NCI-H1048 (cell line): ENCODE data around the gene RXRG.

Experiments used
- DNase-seq: peaks from one replicate; lab custom pipeline; 2025; lab: John Stamatoyannopoulos, UW

RXRG gene

DNA sequence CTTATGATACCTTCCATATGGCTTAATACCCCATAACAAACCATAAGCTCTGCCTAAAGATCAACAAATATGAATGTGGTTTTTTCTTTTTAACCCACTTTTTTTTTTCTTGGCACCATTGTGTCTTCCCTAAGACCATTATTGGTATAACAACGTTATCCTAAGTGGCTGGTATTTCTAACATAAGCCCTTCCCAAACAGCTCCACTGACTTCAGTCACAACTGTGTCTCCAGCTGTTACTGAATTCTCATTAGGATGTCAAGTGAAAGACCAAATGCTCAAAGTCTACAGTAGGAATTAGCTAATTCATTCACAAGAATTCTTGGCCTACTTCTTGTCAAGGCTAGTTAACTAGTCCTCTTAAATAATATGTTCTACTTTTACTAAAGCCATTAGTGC, 4.2 kb upstream of the RXRG start:
- DNase-seq, result no peak

DNA sequence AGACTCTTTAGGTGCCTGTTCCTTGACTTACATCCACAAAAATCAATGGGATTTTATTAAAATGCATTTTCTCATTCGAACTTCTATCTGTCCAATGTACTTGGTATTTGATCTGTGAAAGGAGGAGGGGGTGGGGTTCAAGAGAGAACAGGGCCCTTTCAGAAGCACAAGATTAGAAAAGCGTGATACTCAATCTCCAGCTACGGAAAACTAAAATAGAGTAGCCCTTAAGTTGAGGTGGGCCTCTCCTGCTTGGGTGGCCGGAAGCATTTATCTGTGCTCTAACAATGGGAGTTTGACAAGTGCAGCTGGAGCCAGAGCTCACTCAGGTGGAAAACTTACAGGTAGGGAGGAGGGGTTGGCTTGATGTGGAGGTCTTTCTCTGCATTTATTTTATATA, 462 bp upstream of the RXRG start:
- DNase-seq, result no peak

DNA sequence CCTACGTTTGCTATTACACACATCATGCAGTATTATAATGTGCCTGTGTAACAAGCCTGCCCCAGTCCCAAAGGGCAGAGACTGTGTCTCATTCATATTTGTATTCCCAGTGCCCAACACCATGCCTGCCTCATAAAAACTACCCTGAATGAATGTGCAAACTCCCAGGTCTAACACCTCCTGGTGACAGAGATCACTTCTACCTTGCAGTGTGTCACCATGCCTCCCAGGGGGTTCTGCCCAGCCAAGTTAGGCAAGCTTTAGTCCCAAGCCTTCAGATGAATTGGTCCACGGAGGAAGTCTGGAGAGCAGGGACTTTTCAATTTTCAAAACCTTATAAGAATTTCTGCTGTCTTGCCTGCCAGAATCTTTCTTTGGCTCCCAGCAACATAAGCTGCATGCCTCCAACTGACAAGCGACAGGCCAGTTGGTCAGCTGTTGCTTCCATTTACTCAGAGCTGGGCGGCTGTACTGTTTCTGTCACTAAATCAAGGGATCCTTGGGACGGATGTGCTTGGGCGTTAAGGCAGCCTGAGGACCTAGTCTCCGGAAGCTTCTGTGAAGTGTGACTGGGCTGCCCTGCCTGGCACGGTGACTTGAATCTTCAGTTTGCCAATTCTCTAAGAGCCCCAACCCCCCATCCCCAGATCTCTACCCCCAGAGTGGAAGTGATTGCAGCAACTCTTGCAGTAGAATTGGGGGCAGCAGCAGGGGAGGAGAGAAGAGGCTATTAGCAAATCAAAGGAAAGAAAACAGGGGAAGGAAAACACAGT, 1.2 kb downstream of the RXRG start:
- DNase-seq, result no peak

DNA sequence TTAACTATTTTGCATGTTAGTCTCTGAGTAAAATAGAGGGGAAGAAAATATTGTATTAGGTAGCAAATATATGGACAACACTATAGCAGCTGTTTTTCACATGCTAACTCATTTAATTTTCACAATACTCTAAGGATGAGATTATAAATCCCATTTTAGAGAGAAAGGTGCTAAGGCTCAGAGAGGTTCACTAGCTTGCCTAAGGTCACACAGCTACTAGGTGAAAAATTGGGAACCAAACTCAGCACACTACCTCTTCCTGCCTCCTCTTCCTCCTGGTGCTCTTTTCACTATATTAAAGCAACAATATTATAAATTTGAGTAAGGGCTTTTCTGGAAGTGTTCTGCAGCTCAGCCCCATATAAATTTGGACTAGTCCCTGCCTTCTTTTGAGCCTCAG, 2.3 kb downstream of the RXRG start:
- DNase-seq, result no peak

DNA sequence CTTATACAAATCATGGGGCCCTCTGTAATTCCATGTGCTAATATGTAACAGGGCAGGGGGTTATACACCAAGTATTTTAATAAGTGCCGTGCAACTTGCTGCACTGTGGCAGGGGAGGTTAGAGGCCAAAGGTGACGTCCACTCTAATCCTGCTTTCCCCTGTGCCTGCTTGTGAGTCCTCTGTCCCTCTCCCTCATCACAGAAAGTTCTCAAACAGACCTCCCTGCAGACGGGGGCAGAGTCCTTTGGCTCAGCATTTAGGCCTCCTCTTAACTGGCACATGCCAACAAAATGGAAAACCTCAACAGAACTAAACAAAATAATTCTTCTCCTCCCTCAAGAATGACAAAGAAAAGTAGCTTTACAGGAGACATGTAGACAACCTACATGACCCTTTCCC, 2.9 kb downstream of the RXRG start:
- DNase-seq, result no peak

DNA sequence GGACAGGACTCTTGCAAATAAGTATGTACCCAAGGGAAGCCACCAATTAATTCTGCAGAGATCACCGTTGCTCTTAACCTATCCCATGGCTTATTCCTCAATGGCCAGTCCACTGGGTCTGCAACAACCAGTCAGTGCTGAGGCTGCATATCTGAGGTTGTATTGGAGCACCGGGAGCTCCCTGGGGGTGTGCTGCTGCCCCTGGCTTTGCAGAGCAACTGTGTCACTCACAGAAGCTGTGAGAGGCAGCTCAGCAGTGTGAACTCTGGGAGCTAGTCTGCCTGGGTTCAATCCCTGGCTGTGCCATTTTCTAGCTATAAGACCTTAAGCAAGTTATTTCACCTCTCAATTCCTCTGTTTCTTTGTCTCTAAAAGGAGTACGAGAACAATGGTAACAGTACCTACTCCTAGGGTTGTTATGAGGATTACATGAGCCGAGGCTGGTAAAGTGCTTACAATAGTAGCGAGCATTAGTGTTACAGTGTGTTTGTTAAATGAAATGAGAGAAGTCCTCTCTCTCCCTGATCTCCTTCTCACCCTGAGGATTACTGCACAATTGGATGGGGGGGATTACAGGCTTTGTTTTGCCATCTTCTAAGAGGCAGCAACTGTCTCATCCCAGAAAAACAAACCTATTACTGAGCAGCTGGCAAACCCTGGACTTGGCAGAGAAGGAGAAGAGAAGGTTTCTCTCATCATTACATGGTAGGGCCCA, 3.6 kb downstream of the RXRG start:
- no peak for DNase-seq

DNA sequence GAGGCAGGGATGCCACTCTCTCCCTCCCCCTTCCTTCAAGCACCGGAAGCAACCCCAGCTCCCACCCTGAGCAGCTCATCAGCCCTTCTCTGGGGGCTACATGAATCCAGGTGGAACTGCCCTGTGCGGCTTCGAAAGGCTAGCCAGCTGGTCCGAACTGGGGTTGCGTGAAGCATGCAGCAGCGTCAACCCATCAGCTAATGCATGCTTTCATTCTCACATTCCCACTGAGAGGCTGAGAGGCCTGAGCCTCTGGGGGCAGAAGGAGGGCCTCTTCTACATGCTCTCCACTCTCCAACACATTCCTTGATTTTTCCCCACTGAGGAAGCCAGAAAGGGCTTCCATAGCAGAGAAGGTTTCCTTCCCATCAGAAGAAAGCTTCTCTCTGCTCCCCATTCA, 5.6 kb downstream of the RXRG start:
- no peak for DNase-seq

DNA sequence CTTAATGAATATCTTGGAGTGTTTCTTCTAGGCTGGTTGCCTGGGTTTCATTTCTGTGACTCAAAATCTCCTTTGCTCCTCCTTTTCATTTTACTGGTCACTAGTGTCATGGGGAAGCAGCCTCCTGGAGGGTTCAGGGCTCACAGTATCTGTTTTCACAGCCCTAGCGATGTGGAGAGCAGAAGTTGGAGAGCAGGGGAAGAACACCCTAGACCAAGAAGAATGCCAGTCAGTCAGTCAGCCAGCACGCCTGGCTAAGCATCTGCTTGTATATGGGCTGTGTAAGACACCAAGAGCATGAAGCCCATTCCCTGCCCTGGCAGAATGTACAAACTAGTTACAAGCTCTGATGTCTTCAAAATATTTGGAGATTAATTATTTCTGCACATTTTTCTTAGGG, 7.9 kb downstream of the RXRG start:
- no peak for DNase-seq

DNA sequence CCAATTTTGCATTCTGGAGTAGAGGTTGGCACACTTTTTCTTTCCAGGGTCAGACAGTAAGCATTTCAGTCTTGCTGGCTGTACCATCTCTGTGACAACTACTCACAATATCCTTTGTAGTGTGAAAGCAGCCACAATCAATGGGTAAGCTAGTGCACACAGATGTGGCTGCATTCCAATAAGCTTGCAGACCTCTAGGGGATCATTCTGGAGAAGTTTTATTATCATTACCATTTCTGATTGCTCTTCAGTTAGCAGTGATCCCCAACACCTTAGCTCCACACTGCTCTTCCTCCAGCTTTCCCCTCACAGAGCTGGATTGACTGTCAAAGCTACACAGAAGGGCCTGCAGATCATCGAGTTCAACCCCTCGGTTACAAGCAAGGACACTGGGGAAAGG, 9.1 kb downstream of the RXRG start:
- no peak for DNase-seq

DNA sequence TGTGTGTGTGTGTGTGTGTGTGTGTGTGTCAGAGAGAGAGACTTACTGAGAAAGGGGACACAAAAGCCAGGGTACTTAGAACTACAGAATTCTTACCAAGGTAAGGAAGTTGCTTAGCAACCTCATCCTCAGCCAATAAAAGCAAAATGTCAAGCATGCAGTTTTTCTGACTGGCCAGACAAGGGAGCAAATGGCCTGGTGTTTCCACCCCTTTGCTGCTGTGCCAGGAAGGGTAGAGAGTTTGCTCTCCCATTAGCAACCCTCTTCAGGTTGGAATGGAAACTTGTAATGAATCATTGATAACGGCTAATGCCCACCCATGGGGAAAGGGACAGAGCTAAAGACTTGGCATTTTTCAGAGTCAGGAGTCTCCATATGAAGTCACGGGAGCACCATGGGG, 10.6 kb downstream of the RXRG start:
- no peak for DNase-seq

DNA sequence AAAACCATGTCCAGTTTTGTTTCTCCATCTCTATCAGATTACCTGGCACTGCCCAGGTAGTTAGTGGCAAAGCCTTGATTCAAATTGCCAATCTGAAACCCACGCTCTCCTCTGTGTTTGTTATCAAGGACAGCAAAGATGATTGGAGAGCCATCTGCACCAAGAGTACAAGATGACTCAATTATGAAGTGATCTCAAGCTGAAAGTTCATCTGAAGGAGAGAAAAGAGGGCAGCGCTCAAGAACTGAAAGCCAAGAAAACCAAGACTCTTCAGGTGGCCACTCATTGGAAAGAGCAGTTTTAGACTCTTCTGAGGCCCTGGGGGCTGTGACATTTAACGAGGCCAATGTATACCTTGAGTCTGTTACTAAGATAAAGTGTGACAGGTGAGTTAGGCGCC, 13.8 kb downstream of the RXRG start:
- no peak for DNase-seq

DNA sequence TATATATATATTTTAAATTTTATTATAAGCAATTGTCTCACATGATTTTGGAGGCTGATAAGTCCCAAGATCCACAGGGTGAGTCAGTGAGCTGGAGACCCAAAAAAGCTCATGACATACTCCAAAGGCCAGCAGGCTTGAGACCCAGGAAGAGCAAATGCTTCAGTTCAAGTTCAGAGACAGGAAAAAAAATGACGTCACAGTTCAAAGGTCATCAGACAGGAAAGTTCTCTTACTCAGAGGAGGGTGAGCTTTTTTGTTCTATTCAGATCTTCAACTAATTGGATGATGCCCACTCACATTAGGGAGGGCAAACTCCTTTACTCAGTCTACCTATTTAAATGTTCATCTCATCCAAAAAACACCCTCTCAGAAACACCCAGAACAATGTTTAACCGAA, 18.2 kb downstream of the RXRG start:
- DNase-seq, result no peak

DNA sequence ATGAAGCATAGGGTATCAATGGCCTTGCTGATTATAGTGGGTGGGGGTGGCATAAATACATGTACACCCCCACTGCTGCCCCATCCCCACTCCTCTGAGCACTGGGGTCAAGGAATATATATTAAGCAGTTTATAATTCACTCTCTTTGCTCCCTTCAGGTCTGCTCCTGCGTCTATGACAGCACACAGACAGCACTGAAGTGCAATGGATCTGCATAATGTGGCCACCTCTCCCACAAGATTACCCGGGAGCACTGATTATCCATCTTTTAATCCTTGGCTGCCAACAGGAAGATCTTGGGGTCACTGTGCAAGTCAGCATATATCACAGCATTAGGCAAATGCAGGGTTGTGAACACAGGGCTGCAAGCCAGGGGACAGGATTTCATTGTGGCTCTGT, 19.3 kb downstream of the RXRG start:
- DNase-seq, result no peak

DNA sequence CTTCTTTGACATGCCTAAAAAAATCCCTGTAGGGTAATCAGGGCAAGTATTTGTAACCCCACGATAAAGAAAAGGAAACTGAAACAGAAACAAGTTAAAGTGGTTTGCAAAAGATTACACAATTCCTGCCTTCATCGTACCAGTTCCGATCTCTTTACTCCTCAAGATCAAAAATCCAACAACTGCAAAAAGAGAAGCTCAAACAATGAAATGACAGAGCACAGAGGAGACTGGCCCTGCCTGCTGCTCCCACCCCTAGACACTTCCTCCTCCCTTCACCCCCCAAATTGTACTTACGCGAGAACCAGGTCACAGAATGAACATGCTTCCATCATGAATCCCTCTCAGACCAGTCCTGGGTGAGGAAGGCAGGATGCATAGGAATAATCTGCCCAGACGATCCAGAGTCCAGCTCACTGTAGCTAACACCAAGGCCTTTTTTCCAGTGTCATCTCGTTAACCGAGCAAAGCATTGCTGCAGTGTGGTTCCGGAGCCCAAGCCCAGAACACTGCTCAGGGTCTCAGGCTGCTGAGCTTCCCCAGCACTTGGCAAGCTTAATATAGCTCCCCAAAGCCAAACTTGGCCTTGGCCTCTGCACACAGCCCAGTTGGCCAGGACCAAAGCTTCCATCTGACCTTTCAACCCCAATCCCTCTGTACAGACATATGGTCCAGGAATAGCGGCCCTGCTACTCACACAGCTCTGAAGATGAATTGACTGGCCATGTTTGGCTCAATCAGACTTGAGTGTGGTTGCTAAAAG, 20.3 kb downstream of the RXRG start:
- no peak for DNase-seq

DNA sequence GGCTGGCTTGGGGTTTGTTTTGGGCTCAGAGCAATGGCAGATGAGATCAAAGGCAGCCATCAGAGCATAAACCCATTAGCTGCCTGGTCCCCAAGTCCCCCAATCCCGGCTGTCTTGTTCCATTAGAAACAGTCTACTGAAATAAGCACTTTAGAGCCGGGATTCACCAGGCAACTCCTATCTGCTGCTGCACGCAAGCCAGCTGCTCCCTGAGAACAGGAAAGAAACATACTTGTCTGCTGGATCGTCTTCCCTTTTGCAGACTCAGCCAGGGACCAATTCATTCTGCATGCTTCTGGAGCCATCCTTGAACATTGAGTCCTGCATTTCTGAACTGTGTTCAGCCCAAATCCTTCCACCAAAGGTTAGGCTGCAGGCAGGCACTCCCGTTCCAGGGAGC, 21.8 kb downstream of the RXRG start:
- no peak for DNase-seq

DNA sequence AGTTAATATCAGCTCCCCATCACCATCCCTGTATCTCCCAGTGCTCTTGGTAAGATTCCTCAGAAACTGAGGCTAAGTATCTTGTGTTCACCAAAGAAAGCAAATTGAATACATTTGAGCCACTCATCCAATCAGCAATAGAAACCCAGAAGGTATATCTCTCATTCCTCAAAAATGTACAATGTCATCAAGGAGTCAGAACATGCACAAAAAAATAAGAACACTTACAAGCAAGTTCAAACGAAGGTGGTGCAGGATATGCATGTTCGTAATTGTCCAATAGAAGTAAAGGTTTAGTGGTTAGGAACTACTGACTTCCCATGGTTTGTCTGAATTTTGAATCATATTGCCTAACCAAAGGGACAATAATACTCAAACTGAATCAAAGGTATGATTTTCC, 24.3 kb downstream of the RXRG start:
- no peak for DNase-seq

DNA sequence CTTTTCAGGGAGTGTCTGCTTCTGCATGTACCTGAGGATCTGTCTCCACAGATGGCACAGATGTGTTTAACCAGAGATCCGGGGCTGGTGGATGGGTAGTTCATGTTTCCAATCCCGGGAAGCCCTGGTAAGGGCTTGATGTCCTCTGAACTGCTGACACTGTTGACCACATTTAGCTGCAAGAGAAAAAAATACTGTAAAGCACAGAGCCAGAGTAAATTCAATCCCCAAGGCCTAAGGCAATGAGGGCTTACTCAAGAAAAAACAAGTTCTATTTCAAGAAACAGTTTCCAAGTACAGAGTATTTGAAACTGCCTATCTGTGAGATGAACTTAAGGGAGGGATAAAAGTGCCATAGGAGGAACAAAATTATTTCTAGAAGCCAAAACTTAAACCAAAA, 25.1 kb downstream of the RXRG start:
- DNase-seq, result no peak

DNA sequence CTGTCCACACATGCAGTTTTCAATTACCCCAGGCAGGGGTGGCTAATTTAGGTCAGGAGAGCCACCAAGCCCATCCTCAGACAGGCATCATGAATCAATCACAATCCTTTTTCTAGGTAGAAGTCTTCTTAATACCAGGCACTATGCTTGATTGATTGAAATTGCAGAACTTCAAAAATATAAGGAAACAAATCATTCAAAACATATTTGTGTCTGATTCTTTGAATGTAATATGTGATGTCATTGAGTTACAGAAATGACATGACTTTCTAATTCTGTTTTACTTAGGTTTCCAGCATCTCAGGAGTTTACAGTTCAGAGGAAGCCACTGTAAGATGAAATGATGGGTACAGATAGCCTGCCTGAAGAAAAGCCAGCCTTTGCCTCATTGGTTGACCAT, 26.7 kb downstream of the RXRG start:
- DNase-seq, result no peak

DNA sequence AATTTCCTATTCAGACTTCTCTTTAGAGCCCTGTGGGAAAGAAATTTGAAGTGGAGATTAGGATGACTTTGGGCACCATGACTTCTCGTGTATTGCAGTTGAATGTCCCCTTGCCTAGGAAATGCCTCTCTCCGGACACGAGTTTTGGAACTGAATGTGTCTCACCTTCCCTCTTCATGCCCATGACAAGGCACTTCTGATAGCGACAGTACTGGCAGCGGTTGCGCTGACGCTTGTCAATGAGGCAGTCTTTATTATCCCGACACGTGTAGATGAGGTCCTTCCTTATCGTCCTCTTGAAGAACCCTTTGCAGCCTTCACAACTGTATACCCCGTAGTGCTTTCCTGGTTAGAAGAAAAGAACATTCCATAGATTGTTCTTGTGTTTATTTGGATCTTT, 28.1 kb downstream of the RXRG start:
- DNase-seq, result no peak

DNA sequence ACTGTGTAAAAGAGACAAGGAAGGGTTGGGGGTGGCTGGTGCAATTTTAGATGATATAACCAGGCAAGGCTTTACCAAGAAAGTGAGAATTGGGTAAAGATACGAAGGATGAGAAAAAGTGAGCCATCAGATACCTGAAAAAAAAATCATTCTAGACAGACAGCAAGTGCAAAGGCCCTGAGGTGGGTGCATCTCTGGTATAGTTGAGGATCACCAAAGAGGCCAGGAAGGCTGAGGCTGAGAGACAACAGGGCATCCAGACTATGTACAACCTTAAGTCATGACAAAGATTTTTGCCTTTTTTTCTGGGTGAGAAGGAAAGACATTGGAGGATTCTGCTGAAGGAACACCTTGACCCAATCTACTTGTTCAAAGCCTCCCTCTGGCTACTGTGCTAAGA, 29.9 kb downstream of the RXRG start:
- DNase-seq, result no peak

DNA sequence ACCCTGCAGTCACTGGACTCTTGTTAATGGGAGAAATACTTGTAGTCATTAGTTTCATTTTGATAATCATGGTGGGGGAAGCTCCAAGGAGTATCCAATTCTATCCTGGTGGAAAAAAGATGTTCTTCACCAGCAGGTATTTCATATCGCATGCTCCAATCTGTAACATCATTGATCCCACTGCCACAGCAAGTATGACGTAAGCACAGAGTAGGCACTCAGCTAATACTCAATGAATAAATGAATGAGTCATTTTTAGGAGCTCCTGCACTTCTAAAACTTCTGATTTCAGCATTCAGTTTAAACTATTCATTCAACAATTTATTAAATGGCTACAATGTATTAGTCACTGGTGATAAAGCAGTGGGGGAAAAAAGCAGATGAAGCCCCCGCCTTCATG, 30.3 kb downstream of the RXRG start:
- DNase-seq, result no peak

DNA sequence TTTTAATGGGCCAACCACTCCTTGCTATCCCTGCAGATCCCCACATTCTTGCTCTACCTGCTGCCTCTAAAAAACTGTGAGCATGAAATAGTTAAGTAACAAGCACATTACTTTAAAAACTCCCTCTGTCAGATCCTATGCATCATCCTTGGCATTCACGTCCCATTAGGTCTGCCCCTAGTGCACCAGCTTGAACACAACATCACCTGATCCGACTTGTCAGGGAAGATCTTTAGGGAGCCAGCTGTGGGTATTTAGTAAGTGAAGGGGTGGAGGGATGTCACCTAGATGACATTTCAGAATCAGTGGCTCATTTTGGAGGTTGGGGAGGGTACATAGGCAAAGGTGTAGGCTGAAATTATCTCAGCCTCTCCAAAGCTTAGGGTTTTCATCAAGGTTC, 33.5 kb downstream of the RXRG start:
- DNase-seq, result no peak

DNA sequence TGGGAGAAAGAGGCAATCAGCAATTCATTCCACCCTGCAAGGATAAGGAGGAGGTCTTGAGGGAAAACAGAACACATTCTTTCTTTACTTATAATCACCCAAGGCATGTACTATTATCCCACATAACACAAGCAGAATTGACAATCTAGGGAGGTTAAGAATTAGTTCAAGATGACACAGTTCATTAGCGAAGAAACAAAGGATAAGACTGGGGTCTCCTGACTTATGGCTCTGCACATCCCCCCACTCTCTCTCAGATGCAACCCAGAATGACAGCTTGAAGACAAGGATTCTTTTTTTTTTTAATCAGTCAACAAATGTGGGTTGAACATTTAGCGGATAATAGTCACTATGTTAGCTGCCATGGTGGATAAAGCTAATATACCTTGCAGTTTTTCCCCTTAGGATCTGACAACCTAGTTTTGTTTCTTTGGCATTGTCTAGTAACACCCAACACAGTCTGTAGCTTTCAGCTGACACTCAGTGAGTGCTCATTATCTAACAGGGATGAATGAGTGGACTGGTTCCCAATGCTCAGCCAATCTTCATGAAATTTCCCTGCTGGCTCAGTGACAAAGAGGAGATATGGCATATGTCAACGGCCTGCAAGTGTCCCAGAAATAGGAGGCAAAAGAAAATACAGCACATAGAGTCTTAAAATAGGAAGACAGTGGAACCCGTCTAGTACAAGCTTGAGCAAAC, 35.1 kb downstream of the RXRG start:
- DNase-seq, result no peak
